IMR-90 (cell line): ENCODE results near the gene TLDC2. TPM values are rescaled to one million over a fixed set of nuclear protein-coding genes. Genes with fewer than 3 reads are reported as not detected.

ENCODE experiments used
- ATAC-seq: fragments of 200-7000 bp; cut with Tn5 transposase; 2 replicates; pipeline ENCODE4 v1.9.1; 2020; ENCODE audit warnings: low read depth, mild to moderate bottlenecking, moderate library complexity
- BruUV-seq: library from RNA; stranded (reverse); fragments of 400-500 nt; replicated peaks from 2 replicates; lab custom pipeline; 2021; lab: Mats Ljungman, UMichigan
- CTCF ChIA-PET: fragments of 300-600 bp; formaldehyde crosslinking; extraction: SDS; loops from one replicate; lab custom pipeline; 2021; ENCODE audit warnings: antibody characterized with exemption; lab: Yijun Ruan, JAX
- POLR2A ChIA-PET: fragments of 300-600 bp; sonication (Branson Sonifier 250); formaldehyde crosslinking; loops from one replicate; lab custom pipeline; 2022; ENCODE audit warnings: antibody characterized with exemption; ENCODE audit not compliant: unreplicated experiment; lab: Charles Lee
- DNase-seq: peaks from one replicate; pipeline ENCODE4 v3.0.0; 2013
- H2AFZ ChIP-seq: replicated peaks from 2 replicates; pipeline ENCODE3; 2013; ENCODE audit warnings: low read length, mild to moderate bottlenecking; ENCODE audit not compliant: poor library complexity
- H2AK5ac ChIP-seq: 2 replicates; pipeline ENCODE4 v1.6.1; 2013; ENCODE audit warnings: low read depth, low read length, inconsistent platforms
- H2AK9ac ChIP-seq: replicated peaks from 2 replicates; pipeline ENCODE3; 2013; ENCODE audit warnings: mild to moderate bottlenecking, low read depth, low read length, moderate library complexity; ENCODE audit not compliant: poor library complexity
- H2BK120ac ChIP-seq: 2 replicates; pipeline ENCODE4 v1.6.1; 2013; ENCODE audit warnings: low read depth, low read length, inconsistent platforms
- H2BK15ac ChIP-seq: 3 replicates; pipeline ENCODE4 v1.6.1; 2013; ENCODE audit warnings: low read depth, low read length, inconsistent platforms
- H2BK20ac ChIP-seq: 2 replicates; pipeline ENCODE4 v1.6.1; 2013; ENCODE audit warnings: low read depth, mild to moderate bottlenecking, inconsistent platforms, low read length, moderate library complexity
- H2BK5ac ChIP-seq: 2 replicates; pipeline ENCODE4 v1.6.1; 2013; ENCODE audit warnings: mild to moderate bottlenecking, low read depth, low read length, inconsistent platforms; ENCODE audit not compliant: poor library complexity, severe bottlenecking
- H3K14ac ChIP-seq: replicated peaks from 2 replicates; pipeline ENCODE4 v1.6.1; 2013; ENCODE audit warnings: low read depth, low read length, inconsistent platforms
- H3K18ac ChIP-seq: 2 replicates; pipeline ENCODE4 v1.6.1; 2013; ENCODE audit warnings: low read depth, low read length, control low read depth
- H3K23ac ChIP-seq: 2 replicates; pipeline ENCODE4 v1.6.1; 2013; ENCODE audit warnings: low read depth, low read length, inconsistent platforms
- H3K27ac ChIP-seq: 2 replicates; pipeline ENCODE4 v1.5.1; 2013; ENCODE audit warnings: mild to moderate bottlenecking, control low read depth, low read length; ENCODE audit not compliant: insufficient read depth
- H3K27me3 ChIP-seq: 2 replicates; pipeline ENCODE4 v1.6.1; 2013; ENCODE audit warnings: low read length; ENCODE audit not compliant: control insufficient read depth, insufficient read depth
- H3K36me3 ChIP-seq: 2 replicates; pipeline ENCODE4 v1.6.1; 2013; ENCODE audit warnings: low read length, mixed read lengths; ENCODE audit not compliant: control insufficient read depth, insufficient read depth
- H3K4ac ChIP-seq: 2 replicates; pipeline ENCODE4 v1.6.1; 2013; ENCODE audit warnings: low read depth, low read length, inconsistent platforms
- H3K4me1 ChIP-seq: 2 replicates; pipeline ENCODE4 v1.6.1; 2013; ENCODE audit warnings: low read length, mixed read lengths; ENCODE audit not compliant: control insufficient read depth, insufficient read depth
- H3K4me2 ChIP-seq: 2 replicates; pipeline ENCODE4 v1.6.1; 2013; ENCODE audit warnings: low read depth, mild to moderate bottlenecking, control low read depth, low read length, moderate library complexity
- H3K4me3 ChIP-seq: 2 replicates; pipeline ENCODE4 v1.5.1; 2013; ENCODE audit warnings: low read depth, mild to moderate bottlenecking, control low read depth, low read length, moderate library complexity; ENCODE audit not compliant: insufficient read depth
- H3K56ac ChIP-seq: 2 replicates; pipeline ENCODE4 v1.6.1; 2013; ENCODE audit warnings: low read length, inconsistent platforms; ENCODE audit not compliant: insufficient read depth; ENCODE audit errors: extremely low read depth
- H3K79me1 ChIP-seq, 2 experiments: 2 replicates each; pipeline ENCODE4 v1.6.1; 2013; ENCODE audit warnings: low read length in 2 of 2, inconsistent platforms in 1 of 2, low read depth in 1 of 2
- H3K9ac ChIP-seq: 2 replicates; pipeline ENCODE4 v1.6.1; 2013; ENCODE audit warnings: low read depth, low read length, control low read depth
- H3K9me1 ChIP-seq: 2 replicates; pipeline ENCODE4 v1.6.1; 2013; ENCODE audit warnings: low read length, inconsistent platforms; ENCODE audit not compliant: insufficient read depth
- H3K9me3 ChIP-seq: 2 replicates; pipeline ENCODE4 v1.6.1; 2013; ENCODE audit warnings: low read length; ENCODE audit not compliant: control insufficient read depth, insufficient read depth
- H4K20me1 ChIP-seq: 2 replicates; pipeline ENCODE4 v1.6.1; 2013; ENCODE audit warnings: low read length, inconsistent platforms; ENCODE audit not compliant: insufficient read depth
- H4K5ac ChIP-seq: 2 replicates; pipeline ENCODE4 v1.6.1; 2013; ENCODE audit warnings: mild to moderate bottlenecking, low read depth, low read length, control low read depth
- H4K8ac ChIP-seq, 2 experiments: 2 replicates each; pipeline ENCODE4 v1.6.1; 2013; ENCODE audit warnings: low read depth in 2 of 2, low read length in 2 of 2, control low read depth in 1 of 2, inconsistent platforms in 1 of 2
- H4K91ac ChIP-seq: 2 replicates; pipeline ENCODE4 v1.6.1; 2013; ENCODE audit warnings: low read depth, low read length, inconsistent platforms; ENCODE audit not compliant: insufficient read depth
- BHLHE40 ChIP-seq: fragments of 150-350 bp; IDR thresholded peaks from 2 replicates; pipeline ENCODE4 v1.6.1; 2016; ENCODE audit warnings: mild to moderate bottlenecking, low read depth, low read length
- CEBPB ChIP-seq: IDR thresholded peaks from 2 replicates; pipeline ENCODE4 v1.6.1; 2012; ENCODE audit warnings: low read depth, low read length, improper control_type of control experiment
- CHD1 ChIP-seq: IDR thresholded peaks from 2 replicates; pipeline ENCODE4 v1.6.1; 2012; ENCODE audit warnings: low read depth, low read length, improper control_type of control experiment
- ELK1 ChIP-seq: fragments of 150-350 bp; IDR thresholded peaks from 2 replicates; pipeline ENCODE4 v1.6.1; 2016; ENCODE audit warnings: low read depth, mild to moderate bottlenecking, low read length, moderate library complexity, borderline replicate concordance
- FOS ChIP-seq: fragments of 150-350 bp; IDR thresholded peaks from 2 replicates; pipeline ENCODE4 v1.6.1; 2016; ENCODE audit warnings: low read depth, low read length
- MAFK ChIP-seq: IDR thresholded peaks from 2 replicates; pipeline ENCODE4 v1.6.1; 2012; ENCODE audit warnings: low read depth, low read length, improper control_type of control experiment
- MAZ ChIP-seq: IDR thresholded peaks from 2 replicates; pipeline ENCODE4 v1.6.1; 2012; ENCODE audit warnings: low read depth, mild to moderate bottlenecking, low read length, improper control_type of control experiment, moderate library complexity, borderline replicate concordance
- MXI1 ChIP-seq: IDR thresholded peaks from 2 replicates; pipeline ENCODE4 v1.6.1; 2012; ENCODE audit warnings: low read depth, mild to moderate bottlenecking, low read length, moderate library complexity, borderline replicate concordance
- NFE2L2 ChIP-seq: fragments of 150-350 bp; IDR thresholded peaks from 2 replicates; pipeline ENCODE4 v1.6.1; 2016; ENCODE audit warnings: low read depth, mild to moderate bottlenecking, low read length
- POLR2A ChIP-seq: IDR thresholded peaks from 2 replicates; pipeline ENCODE4 v1.6.1; 2012; ENCODE audit warnings: mild to moderate bottlenecking, low read depth, low read length
- SMC3 ChIP-seq: fragments of 150-350 bp; IDR thresholded peaks from 2 replicates; pipeline ENCODE4 v1.6.1; 2016; ENCODE audit warnings: low read depth, mild to moderate bottlenecking, antibody characterized with exemption, low read length, moderate library complexity
- WGBS, 2 experiments: methylation state at CpG; one replicate each; pipeline versions ENCODE4 v1.1.5 to v1.1.7; 2013; ENCODE audit warnings: missing lambda C conversion rate in 2 of 2; ENCODE audit not compliant: insufficient read length in 1 of 2; ENCODE audit errors: extremely low coverage in 2 of 2; 5-methylcytosine and 5-hydroxymethylcytosine counted together
- dilution Hi-C: fragments of 300-500 bp; cut with HindIII; formaldehyde crosslinking; loops from one replicate; pipeline ENCODE4 v1.14.3; 2018; ENCODE audit warnings: low sequenced_read_pairs; ENCODE audit not compliant: unreplicated experiment
- in situ Hi-C: fragments of 300-500 bp; cut with MboI; formaldehyde crosslinking; loops from 3 replicates; pipeline ENCODE4 v1.14.3; 2019; ENCODE audit warnings: low sequenced_read_pairs, inconsistent platforms, mixed read lengths
- intact Hi-C: fragments of 100-400 bp; cut with micrococcal nuclease; formaldehyde crosslinking; loops from 2 replicates; pipeline ENCODE4 v1.10.0; 2022
- polyA plus RNA-seq, 3 experiments: library from polyadenylated mRNA; depleted of rRNA; stranded (reverse); fragments of >200 nt; gene quantifications; 2 replicates each; pipeline ENCODE4 v1.2.3, GENCODE V29; 2012; ENCODE audit warnings: low replicate concordance in 1 of 3
- total RNA-seq: library from RNA; depleted of rRNA; stranded (reverse); fragments of >200 nt; gene quantifications from 2 replicates; pipeline ENCODE4 v1.2.3, GENCODE V29; 2012
- TF ChIP-seq, protein P1 (sequence below): fragments of 150-350 bp; IDR thresholded peaks from 2 replicates; pipeline ENCODE4 v1.6.1; 2017; ENCODE audit warnings: mild to moderate bottlenecking, antibody characterized with exemption, low read length, low read depth

The TLDC2 gene
- total and polyA plus RNA-seq, 2 of the 4 experiments (the other 2 are of a cell fraction), result 0.18 to 0.19 TPM

DNA sequence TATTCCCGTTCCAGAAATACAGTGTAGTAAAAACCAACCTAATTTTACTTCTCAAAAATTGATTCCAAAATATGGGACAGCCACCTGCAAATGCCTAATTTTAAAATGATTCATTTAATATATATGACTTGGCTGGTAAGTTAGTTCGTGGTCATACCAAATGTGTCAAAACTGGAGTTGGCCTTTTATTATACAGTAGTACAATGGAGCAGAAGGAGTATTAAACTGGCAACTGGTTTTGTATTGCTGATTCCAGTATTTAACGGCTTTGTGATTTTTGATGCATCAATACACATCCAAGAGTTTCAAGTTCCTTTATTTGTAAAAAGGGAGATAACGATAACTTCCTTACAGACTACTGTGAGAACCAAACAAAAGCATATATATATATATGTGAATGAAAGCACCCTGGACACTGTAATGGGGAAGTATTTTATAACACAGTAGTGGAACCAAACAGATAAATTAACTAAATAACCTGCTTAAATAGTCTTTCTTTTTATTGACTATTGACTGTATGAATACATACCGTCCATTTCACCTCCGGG, 50.8 kb downstream of the TLDC2 start:
- Histone ChIP-seq H2BK120ac (no peak overlapping the region), H2BK5ac (no peak overlapping the region), H2BK15ac (no peak overlapping the region), H2AFZ (no peak overlapping the region), H4K91ac (no peak overlapping the region), H3K9ac (no peak overlapping the region), H3K9me1 (no peaks in the 10 kb centered on the region), H3K56ac (no peak overlapping the region), H3K23ac (no peak overlapping the region), H3K27me3 (no peaks in the 10 kb centered on the region), H3K79me1 (no peaks in the 10 kb centered on the region), H4K5ac (no peak overlapping the region), H4K20me1 (no peaks in the 10 kb centered on the region), H4K8ac (no peak overlapping the region), H2AK9ac (no peak overlapping the region), H3K4me3 (no peak overlapping the region), H3K4me1 (no peaks in the 10 kb centered on the region), H3K9me3 (no peaks in the 10 kb centered on the region), H2BK20ac (no peak overlapping the region), H3K4ac (no peak overlapping the region), H3K4me2 (no peak overlapping the region), H3K27ac (no peak overlapping the region), H3K14ac (no peak overlapping the region), H3K36me3 (0 out of 2 replicates have a peak, but pooled peaks cover 3% of the 10 kb centered on the region), H2AK5ac (no peak overlapping the region), H3K18ac (no peak overlapping the region)
- DNase-seq (no peak), ATAC-seq (no peak)
- intact Hi-C loops, result no loop called here
- TF ChIP-seq CEBPB (no peak), FOS (no peak), SMC3 (no peak), MAFK (no peak), POLR2A (no peak), MXI1 (no peak), MAZ (no peak), CHD1 (no peak), NFE2L2 (no peak), BHLHE40 (no peak), ELK1 (no peak)
- TF ChIP-seq, protein P1, sequence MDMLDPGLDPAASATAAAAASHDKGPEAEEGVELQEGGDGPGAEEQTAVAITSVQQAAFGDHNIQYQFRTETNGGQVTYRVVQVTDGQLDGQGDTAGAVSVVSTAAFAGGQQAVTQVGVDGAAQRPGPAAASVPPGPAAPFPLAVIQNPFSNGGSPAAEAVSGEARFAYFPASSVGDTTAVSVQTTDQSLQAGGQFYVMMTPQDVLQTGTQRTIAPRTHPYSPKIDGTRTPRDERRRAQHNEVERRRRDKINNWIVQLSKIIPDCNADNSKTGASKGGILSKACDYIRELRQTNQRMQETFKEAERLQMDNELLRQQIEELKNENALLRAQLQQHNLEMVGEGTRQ, result no peak
- in situ Hi-C loops, result no loop called here
- POLR2A ChIA-PET, result no interaction called here
- BruUV-seq, result no TSS peak
- WGBS, 2 experiments, result no CpG with 5 or more reads among the region's 6 CpGs
- CTCF ChIA-PET, result no interaction called here
- dilution Hi-C loops, result no loop called here
